CD4-positive, alpha-beta T cell treated with Interleukin-15 for 4 hours (primary cell): ENCODE results near the gene MFAP2.

Experiments used
- DNase-seq: peaks from one replicate; pipeline ENCODE4 v3.0.0-alpha.2; 2020; ENCODE audit warnings: low spot score

The MFAP2 gene

GRCh38 chr1:17007121-17007520 lies 26.7 kb upstream of the MFAP2 start:
- DNase-seq: no peak

GRCh38 chr1:17005365-17005740 lies 24.9 kb upstream of the MFAP2 start:
- DNase-seq: no peak

- no peak for DNase-seq
These were observed 24.3 kb upstream of the MFAP2 start for GRCh38 chr1:17004466-17005364.

- no peak for DNase-seq
These were observed 22.1 kb upstream of the MFAP2 start for GRCh38 chr1:17002524-17002902.

GRCh38 chr1:17001760-17002523 lies 21.5 kb upstream of the MFAP2 start:
- DNase-seq: no peak

- DNase-seq: no peak
These were observed 19.4 kb upstream of the MFAP2 start for GRCh38 chr1:16999863-17000262.

GRCh38 chr1:16998589-16998988 lies 18.2 kb upstream of the MFAP2 start:
- no peak for DNase-seq

GRCh38 chr1:16996845-16997244 lies 16.4 kb upstream of the MFAP2 start:
- no peak for DNase-seq

GRCh38 chr1:16993521-16994038 lies 13.2 kb upstream of the MFAP2 start:
- no peak for DNase-seq

- DNase-seq: no peak
These were observed 12.3 kb upstream of the MFAP2 start for GRCh38 chr1:16992675-16993074.

- DNase-seq: no peak
These were observed 11.7 kb upstream of the MFAP2 start for GRCh38 chr1:16992102-16992501.

- no peak for DNase-seq
These were observed 11.2 kb upstream of the MFAP2 start for GRCh38 chr1:16991571-16991970.

GRCh38 chr1:16989676-16990391 lies 9.4 kb upstream of the MFAP2 start:
- no peak for DNase-seq

- DNase-seq: no peak
These were observed 7.8 kb upstream of the MFAP2 start for GRCh38 chr1:16988210-16988609.

- DNase-seq: no peak
These were observed 6.5 kb upstream of the MFAP2 start for GRCh38 chr1:16986962-16987361.

GRCh38 chr1:16986560-16986959 lies 6.1 kb upstream of the MFAP2 start:
- DNase-seq: no peak

- DNase-seq: no peak
These were observed 5.7 kb upstream of the MFAP2 start for GRCh38 chr1:16986113-16986512.

GRCh38 chr1:16984717-16985116 lies 4.3 kb upstream of the MFAP2 start:
- no peak for DNase-seq

GRCh38 chr1:16983649-16984048 lies 3.2 kb upstream of the MFAP2 start:
- DNase-seq: no peak

GRCh38 chr1:16982902-16983301 lies 2.5 kb upstream of the MFAP2 start:
- no peak for DNase-seq

- no peak for DNase-seq
These were observed 939 bp upstream of the MFAP2 start for GRCh38 chr1:16981269-16981849.
